ENCODE results near the gene TMEM169.
"Not testable (repeated sequence)": the region's sequence is repeated elsewhere in the genome, so short reads cannot be mapped to it uniquely, and the experiment has no call there.

TMEM169 gene

DNA sequence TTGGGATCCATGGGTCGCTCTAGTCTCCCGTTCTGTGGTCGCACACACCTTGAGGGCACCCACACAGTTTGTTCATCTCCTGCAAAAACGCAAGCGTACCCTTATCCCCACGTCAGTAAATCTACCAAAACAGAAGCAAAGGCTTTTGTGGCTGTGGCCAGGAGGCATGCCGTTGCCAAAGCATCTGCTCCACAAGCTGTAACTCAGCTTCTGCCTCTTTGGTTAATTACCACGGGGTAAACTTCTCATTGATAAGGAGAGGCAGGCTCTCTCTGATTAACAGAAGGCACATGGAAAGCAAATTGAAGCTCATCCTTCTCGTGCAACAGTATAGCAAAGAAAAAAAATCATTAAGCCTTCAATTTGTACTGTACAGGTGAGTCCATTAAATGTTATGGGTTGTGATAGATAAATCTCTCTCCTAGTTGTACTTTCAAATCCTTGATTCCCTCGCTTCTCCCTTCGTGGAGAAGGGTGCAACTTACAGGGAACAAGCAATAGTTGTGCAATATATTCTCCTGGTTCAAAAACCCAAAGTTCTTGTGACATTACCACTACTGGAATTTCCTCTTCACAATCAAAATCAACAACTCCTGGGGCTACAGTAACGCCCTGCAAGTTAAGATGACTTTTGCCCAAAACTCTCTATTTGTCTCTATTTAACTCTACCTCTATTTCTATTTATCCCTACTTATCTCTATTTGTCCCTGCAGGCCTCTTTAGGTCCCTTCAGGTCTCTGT lies 10.4 kb upstream of the TMEM169 start:
- TF ChIP-seq ZFX (IDR thresholded peaks at IDR 0.05): no peak
- TF ChIP-seq, protein P1, sequence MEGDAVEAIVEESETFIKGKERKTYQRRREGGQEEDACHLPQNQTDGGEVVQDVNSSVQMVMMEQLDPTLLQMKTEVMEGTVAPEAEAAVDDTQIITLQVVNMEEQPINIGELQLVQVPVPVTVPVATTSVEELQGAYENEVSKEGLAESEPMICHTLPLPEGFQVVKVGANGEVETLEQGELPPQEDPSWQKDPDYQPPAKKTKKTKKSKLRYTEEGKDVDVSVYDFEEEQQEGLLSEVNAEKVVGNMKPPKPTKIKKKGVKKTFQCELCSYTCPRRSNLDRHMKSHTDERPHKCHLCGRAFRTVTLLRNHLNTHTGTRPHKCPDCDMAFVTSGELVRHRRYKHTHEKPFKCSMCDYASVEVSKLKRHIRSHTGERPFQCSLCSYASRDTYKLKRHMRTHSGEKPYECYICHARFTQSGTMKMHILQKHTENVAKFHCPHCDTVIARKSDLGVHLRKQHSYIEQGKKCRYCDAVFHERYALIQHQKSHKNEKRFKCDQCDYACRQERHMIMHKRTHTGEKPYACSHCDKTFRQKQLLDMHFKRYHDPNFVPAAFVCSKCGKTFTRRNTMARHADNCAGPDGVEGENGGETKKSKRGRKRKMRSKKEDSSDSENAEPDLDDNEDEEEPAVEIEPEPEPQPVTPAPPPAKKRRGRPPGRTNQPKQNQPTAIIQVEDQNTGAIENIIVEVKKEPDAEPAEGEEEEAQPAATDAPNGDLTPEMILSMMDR (conservative IDR thresholded peaks at IDR 0.05): no peak
- no peak overlapping the region for H3K27ac ChIP-seq

DNA sequence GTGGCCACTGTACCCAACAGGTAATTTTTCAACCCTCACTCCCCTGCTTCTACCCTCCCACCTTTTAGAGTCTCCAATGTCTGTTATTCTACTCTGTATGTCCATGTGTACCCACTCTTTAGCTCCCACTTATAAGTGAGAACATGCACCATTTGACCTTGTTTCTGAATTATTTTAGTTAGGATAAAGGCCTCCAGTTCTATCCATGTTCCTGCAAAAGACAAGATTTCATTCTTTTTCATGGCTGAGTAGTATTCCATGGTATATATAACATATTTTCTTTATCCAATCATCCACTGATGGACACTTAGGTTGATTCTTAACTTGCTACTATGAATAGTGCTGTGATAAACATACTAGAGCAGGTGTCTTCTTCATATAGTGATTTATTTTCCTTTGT lies 9.2 kb upstream of the TMEM169 start:
- TF ChIP-seq ZFX (IDR thresholded peaks at IDR 0.05): no peak
- TF ChIP-seq, protein P1 (conservative IDR thresholded peaks at IDR 0.05): no peak
- no peak overlapping the region for H3K27ac ChIP-seq

DNA sequence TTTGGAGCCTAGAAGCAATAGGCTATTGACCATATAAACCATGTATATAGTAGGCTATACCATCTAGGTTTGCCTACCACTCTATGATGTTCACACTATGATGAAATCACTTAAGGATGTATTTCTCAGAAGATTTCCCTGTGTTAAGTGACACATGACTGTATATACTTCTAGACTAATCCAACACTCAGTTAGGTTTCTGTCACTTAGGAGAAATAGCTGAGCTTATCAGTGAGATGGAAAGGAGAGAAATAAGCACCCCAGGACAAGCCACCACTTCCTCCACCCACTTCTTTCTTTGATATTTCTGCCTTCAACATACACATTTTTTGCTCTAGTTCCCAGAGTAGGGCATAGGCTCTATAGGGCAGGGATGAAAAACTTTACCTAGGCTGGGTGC lies 7.9 kb upstream of the TMEM169 start:
- H3K27ac ChIP-seq: no peak overlapping the region
- TF ChIP-seq, protein P1 (conservative IDR thresholded peaks at IDR 0.05): no peak
- no peak for TF ChIP-seq ZFX (IDR thresholded peaks at IDR 0.05)

DNA sequence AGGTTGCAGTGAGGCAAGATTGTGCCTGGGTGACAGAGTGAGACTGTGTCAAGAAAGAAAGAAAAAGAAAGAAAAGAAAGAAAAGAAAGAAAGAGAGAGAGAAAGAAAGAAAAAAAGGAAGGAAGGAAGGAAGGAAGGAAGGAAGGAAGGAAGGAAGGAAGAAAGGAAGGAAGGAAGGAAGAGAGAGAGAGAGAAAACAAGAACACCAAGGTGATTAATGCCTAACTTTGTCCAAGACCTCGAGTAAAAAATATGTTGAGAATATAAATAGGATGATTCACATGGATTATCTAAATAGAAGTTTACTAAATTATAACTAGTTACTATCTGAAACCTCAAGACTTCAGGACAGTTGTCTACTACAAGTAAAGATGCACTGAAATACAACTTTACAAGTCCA lies 7.3 kb upstream of the TMEM169 start:
- TF ChIP-seq ZFX (IDR thresholded peaks at IDR 0.05): no peak
- TF ChIP-seq, protein P1 (conservative IDR thresholded peaks at IDR 0.05): no peak
- no peak overlapping the region for H3K27ac ChIP-seq

DNA sequence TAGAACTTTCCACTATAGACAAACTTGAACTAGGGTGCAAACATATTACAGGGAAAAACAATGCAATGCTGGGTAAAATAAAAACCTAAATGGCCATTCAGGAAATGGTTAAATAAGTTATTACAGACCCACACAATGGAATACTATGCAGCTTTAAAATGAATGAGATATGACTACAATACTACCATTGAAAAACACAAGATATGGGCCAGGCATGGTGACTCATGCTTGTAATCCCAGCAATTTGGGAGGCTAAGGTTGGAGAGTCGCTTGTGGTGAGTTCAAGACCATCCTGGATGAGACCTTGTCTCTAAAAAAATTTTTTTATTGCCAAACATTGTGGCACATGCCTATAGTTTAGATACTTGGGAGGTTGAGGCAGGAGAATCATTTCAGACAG lies 6.9 kb upstream of the TMEM169 start:
- TF ChIP-seq, protein P1 (conservative IDR thresholded peaks at IDR 0.05): no peak
- no peak for TF ChIP-seq ZFX (IDR thresholded peaks at IDR 0.05)
- no peak overlapping the region for H3K27ac ChIP-seq

DNA sequence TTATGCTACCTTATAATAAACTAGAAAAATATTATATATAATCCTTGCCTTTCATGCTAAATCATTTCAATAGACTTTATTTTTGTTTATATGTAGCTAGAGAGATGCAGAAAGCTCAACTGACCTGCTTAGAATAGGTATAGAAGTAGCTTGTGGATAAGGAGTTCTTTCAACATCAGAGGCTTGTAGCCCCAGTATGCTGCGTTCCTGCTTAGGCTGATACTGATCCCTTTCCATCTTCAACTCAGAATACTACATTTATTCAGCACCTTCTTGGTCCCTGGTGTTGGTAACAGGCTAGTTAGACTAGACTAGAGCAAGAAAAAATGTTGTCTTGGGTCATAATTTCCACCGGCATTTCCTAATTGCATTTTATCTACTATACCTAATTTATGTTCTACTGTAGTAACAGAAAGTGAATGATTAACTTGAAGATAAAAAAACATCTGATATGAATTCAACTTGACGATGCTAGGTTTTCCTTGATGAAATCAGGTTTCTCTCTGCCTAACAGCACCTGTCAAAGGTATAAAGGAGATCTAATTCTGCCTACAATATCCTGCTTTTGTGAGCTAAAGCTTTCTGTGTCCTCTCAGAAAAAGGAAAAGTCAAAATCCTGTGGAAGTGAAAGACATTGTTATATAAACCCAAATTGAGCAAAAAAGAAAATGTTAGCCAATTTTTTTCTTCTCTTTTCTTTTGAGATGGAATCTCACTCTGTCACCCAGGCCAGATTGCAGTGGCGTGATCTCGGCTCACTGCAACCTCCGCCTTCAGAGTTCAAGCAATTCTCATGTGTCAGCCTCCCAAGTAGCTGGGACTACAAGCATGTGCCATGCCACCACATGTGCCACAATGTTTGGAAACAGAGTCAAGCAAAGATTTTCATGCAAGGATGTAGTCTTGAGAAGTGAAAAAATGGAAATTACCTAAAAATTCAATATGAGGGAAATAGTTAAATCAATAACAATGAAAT lies 5.9 kb upstream of the TMEM169 start:
- TF ChIP-seq ZFX (IDR thresholded peaks at IDR 0.05): no peak
- TF ChIP-seq, protein P1 (conservative IDR thresholded peaks at IDR 0.05): no peak
- no peak overlapping the region for H3K27ac ChIP-seq

DNA sequence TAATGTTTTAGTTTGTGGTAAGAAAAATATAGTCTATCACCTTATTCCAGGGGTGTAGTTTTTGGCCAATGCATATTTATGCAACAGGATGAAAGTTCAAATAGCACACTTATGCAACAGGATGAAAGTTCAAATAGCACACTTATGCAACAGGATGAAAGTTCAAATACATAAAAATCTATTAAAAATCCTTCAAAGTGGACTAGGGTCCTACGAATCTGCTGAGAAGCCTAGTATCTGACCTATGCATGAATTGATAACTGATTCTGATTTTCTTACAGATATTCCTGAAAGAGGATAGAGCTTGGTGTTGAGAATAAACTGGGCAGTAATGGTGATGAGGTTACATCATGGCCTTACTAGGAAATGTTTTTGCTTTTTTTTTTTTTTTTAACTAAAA lies 2.9 kb upstream of the TMEM169 start:
- H3K27ac ChIP-seq: no peak overlapping the region

DNA sequence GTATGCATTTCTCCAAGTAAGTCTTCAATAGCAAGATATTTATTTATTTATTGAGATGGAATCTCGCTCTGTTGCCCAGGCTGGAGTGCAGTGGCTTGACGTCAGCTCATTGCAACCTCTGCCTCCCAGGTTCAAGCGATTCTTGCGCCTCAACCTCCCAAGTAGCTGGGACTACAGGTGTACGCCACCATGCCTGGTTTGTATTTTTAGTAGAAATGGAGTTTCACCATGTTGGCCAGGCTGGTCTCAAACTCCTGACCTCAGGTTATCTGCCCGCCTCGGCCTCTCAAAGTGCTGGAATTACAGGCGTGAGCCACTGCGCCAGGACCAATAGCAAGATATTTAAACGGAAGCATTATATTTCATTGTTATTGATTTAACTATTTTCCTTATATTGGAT lies 1.7 kb upstream of the TMEM169 start:
- H3K27ac ChIP-seq: not testable (repeated sequence)

More for the DNA sequence above, 2.9 kb upstream of the TMEM169 start:
- no peak for TF ChIP-seq ZFX (IDR thresholded peaks at IDR 0.05)
- TF ChIP-seq, protein P1 (conservative IDR thresholded peaks at IDR 0.05): no peak
